Right hindlimb (tissue), 1 donor: ENCODE data around the gene ULBP3.
"Not testable (repeated sequence)": the region's sequence is repeated elsewhere in the genome, so short reads cannot be mapped to it uniquely, and the experiment has no call there.

Source experiments
- DNase-seq: peaks from one replicate; pipeline ENCODE4 v3.0.0-alpha.2; 2018

ULBP3 gene

GRCh38 chr6:150075034-150075421, 6.1 kb upstream of the ULBP3 start:
- no peak for DNase-seq

DNA sequence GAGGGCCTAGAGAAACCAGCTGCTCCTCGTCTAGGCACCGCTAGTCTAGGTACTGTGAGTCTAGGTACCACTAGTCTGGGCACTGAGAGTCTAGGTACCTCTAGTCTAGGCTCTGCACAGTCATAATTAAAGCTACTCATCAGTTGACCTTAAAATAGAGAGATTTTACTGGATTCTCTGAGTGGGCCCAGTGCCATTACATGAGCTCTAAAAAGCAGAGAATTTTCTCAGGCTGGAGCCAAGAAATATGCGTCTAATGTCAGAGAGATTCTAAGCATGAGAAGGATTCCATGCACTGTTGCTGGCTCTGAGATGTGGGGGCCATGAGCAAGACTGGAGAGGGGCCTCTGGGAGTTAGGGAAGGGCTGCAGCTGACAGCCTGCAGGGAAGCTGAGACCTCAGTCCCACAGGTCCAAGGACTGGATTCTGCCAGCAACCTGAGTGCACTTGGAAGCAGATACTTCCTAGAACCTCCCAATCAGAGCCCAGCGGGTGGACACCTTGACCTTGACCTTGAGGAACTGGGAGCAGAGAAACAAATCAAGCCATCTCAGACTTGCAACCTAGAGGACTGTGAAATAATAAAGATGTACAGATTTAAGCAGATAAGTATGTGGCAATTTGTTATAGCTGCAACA, 5.6 kb upstream of the ULBP3 start:
- not testable (repeated sequence) for DNase-seq

DNA sequence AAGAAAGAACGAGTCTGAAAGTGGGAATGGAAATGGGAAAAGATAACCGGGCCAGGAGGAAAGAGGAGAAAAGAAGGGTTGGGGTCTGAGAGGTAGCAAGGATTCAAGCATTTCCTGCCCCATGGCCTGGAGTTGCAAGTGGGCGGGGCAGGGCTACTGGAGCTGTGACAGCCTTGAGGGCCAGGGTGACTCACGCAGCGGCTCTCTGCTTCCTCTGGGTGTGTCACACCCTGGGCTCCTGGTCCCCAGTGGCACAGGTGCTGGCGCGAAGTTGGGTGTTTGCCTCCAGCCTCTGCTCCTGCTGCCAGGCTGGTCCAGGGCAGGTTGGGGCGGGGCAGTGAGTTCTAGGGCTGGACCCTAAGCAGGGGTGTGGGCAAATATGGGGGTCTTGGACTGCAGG, 3.3 kb upstream of the ULBP3 start:
- DNase-seq = no peak

DNA sequence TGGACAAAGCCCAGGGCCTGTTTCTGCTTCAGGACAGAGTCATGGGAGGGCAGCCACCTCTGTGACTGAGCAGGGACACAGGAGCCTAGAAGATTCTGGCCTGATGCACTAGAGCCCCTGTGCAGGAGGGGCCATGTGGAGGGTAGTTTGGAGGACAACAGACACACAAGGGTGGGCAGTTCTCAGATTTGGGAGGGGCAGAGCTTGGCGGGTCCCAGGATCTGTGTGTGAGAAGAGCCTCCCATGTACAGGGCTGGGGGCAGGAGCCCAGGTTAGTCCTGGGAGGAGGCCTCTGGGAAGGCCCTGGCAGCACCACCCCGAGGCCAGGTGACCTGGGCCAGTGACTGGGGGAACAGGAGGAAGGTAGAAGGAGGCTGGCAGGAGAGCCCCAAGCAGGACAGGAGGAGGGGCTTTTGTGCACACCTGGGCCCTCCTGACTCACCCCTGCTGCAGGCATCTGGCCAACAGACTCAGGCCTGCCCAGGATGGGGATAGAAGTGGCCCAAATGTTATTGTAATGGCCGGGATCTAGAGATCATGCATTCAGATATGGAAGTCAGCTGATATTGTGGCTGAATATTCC, 1.4 kb upstream of the ULBP3 start:
- no peak for DNase-seq

DNA sequence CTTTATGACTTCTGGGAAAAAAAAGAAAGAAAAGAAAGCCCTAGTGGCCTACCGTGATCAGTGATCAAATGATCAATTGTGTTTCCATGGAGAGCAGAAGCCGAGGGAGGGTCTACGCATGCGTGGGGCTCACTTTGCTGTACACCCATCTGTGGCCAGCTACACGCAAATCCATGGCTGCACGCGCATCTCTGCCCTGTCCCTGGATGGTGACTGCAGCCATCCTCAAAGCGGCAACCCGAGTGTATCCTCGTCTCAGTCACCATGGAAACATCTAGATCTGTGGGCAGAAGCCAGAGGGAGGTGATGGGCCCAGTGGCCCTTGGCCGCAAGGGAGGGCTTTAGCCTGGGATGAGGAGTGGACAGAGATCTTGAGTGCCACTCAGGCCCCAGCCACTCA, 785 bp upstream of the ULBP3 start:
- DNase-seq = no peak

DNA sequence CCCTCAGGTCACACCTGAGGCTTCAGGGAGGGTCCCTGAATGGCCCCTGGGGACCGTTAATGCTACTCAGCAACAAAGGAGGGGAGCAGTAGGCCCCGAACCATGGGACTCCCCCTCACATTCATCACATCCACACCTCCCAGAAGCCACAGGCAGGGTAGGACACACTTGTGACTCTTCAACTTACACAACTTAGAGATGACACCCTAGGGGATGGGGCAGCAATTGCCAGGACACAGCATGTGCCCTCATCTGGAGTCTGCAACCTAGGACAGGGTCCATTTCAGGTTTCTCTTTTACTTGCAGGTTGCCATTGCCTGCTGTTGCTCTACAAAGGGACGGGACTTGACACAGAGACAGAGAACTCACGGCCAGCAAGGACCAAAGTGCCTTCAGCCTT, 770 bp downstream of the ULBP3 start:
- no peak for DNase-seq

DNA sequence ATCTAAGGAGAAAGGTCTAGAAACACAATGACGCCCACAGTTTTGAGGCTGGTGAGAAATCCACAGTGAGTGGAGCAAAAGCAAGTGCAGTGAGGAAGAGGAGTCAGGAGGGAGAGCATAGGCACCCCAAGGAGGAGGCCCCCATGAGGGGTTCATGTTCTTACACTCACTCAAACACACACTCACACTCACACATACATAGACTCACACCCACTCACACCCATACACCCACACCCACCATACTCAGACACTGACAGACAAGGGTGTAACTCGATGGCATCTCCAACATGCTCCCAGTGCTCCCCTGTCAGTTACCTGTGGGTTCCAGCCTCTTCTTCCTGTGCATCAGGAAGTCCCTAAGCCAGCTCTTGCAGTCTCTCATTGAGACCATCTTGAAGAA, 3.8 kb downstream of the ULBP3 start:
- DNase-seq = no peak

DNA sequence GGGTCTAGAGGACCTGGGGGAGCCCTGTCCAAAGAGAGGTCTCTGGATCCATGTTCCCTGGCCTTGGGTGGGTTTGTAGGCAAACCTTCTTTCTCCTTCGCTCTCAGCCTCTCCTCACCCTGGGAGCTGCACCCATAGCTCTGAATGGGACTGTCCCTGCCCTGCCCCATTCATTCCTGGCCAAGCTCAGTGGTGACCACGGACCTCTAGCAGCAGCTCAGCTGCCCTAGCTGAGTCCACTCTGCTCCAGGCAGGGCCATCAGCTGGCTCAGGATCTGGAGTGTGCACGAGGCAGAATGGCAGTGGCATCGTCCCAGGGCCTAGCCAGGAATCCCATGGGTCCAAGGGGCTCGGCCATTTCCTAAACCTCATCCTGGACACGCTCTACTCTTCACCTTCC, 5.3 kb downstream of the ULBP3 start:
- no peak for DNase-seq

DNA sequence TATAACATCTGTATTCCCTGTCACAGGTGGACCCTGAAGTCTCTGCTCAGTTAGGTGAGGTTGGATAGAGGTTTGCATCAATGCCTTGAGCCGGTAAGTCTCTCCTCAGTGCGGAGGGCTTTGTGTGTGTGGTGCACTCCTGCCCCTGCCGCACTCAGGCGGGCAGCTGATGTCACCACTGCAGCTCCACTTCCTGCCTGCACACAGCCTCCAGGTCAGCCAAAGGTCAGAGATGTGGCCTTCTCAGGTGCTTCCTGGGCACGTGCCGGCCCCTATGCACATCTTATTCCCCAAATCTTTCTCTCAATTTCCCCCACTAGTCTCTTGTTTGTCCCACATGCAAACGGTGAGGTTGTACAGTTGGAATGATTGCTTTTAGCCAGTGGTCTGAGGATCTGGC, 8.9 kb downstream of the ULBP3 start:
- not testable (repeated sequence) for DNase-seq

DNA sequence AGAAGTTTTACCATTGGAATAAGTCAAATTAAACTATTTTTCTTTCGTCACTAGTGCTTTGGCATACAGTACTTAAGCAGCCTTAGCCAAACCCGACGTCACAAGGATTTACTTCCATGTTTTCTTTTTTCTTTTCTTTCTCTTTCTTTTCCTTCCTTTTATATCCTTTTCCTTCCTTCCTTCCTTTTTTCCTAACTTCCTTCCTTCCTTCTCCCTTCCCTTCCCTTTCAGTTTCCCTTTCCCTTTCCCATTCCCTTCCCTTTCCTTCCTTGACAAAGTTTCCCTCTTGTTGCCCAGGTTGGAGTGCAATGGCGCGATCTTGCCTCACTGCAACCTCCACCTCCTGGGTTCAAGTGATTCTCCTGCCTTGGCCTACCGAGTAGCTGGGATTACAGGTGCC, 9.9 kb downstream of the ULBP3 start:
- DNase-seq = no peak

DNA sequence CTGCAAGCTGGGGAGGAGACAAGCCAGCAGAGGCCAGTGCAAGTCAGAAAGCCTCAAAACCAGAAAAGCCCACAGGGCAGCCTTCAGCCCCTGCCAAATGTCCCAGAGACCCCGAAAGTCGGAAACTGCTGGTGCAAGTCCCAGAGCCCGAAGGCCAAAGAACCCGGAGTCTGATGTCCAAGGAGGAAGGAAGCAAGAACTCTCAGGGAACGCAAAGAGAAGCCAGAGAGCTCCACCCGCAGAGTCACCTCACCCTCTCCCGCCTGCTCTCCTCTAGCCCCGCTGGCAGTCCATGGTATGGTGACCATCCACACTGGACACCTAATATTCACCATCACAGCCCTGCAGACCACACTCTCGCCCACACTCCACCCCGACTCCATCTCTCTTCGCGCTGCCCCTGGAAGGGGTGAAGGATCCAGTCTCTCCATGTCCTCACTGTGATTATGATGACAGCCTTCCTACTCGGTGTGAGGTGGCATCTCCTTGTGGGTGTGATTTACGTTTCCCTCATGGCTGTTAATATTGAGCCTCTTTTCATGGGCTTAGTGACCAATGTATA, 10.6 kb downstream of the ULBP3 start:
- DNase-seq = no peak

DNA sequence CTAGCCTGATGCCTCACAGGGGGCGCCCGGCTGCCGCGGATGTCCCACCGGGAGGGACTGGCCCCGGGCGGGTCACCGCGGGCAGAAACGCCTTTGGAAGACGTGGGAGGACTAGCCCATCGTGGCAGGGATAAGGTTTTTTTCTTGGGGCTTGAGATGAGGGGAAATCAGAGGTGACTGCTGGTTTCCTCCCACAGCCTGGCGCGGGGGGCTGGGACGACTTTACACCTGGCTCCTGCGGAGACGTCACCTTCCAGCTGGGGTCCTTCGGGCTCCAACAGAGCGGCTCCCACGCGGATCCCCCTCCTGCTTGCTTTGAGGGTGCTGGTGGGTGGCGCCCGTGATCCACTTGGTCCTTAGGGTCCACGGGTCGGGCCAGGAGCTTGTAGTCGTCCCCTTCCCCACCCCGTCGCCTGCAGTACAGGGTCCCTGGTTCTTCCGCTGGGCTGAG, 11.4 kb downstream of the ULBP3 start:
- no peak for DNase-seq

DNA sequence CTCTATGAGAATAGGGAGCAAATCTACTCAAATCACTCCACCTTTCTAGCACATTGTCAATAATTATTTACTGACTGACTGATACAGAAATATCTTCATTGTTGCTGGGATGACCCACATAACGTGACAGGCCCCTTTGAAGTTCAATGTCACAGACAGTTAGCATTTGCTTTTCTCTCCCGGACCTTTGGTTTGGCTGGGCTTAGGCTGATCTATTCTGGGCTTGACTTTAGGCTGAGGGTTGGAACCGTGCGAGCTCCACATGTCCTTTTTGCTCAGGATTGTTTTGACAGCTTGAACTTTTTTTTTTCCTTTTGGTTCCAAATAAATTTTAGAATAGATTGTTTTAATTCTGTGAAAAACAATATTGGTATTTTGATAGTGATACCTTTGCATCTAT, 12.0 kb downstream of the ULBP3 start:
- no peak for DNase-seq

GRCh38 chr6:150056156-150056555, 12.8 kb downstream of the ULBP3 start:
- DNase-seq = no peak

GRCh38 chr6:150055131-150055530, 13.8 kb downstream of the ULBP3 start:
- no peak for DNase-seq

- no peak for DNase-seq
These were observed 15.5 kb downstream of the ULBP3 start for GRCh38 chr6:150053450-150053849.

DNA sequence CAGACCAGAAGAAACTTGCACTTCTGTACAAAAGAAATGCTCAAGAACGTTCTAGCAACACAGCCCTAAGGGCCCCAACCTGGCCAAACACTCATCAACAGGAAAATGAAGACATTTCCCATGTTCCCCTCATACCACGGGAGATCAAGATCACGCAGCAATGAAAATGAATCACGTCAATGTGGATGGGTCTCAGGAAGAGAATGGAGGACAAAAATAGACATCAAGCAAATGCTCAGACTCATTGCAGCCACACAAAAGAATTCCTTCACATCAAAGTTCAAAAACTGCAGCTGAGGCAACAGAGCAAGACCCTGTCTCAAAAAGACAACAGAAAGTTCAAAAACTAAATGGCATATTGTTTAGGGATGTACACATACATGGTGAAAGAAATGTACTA, 18.1 kb downstream of the ULBP3 start:
- DNase-seq = no peak

DNA sequence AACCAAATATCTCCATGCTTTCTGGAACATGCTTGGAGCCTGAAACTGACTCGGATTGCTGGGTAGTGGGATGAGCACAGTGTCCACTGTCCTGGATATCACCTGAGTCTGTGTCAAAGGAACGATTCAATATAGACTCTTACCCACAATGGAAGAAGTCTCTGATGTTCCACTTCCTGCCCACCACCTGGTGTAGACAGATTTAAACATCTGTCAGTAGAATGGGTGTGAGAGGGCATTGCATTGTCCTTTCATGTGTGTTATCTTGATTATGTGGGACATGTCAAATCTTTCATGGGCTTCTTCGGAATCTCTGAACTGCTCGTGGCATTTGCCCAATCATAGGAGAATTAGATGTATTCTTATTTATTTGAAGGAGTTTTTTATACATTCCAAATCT, 20.8 kb downstream of the ULBP3 start:
- DNase-seq = no peak

DNA sequence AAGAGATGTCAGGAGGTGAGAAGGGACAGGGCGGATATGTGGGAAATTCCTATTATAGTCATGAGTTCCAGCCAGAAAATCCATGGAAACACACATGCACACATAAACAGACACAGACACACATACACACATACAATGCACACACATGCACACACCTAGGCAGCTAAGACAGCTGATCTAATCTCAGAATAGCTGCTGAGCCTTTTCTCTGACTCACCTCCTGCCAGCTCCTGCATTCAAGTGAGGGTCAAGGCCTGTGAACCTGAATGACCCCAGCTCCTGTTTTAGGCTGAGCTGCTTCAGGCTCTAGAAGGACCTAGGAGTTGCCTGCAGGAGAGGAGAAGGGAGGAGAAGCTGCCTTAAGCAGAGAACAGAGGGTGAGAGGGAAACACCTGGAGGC, 22.0 kb downstream of the ULBP3 start:
- DNase-seq = no peak

DNA sequence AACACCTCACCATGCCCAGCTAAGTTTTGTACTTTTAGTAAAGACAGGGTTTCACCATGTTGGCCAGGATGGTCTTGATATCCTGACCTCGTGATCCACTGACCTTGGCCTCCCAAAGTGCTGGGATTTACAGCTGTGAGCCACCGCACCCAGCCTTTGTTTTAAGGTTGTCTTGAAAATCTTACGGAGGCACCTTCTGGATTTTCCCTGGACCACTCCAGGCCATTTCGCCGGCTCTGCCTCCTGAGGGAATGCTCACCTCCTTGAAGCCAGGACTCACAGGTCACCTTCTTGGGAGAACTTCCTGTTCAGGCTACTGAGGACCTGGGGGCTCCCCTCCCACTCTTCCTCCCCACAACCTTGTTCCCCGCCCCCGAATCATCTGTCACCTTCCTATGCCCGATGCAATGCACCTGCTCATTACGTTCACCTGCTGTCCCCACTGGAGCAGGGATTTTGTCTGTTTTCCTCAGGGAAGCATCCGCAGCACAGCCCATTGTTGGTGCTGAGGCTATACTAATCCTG, 24.2 kb downstream of the ULBP3 start:
- DNase-seq = no peak

- no peak for DNase-seq
These were observed 25.2 kb downstream of the ULBP3 start for GRCh38 chr6:150043501-150044412.

DNA sequence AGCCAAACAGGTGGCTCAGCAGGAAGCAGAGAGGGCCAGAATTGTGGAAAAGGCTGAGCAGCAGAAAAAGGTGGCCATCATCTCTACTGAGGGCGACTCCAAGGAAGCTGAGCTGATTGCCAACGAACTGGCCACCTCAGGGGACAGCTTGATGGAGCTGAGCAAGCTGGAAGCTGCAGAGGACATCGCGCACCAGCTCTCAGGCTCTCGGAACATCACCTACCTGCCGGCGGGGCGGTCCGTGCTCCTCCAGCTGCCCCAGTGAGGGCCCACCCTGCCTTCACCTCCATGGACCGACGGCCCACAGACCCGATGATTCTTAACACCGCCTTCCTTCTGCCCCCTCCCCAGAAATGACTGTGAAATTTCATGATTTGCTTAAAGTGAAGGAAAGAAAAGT, 25.8 kb downstream of the ULBP3 start:
- no peak for DNase-seq
